ENCODE results near the gene UBASH3A. TPM values are rescaled to one million over a fixed set of nuclear protein-coding genes. Genes with fewer than 3 reads are reported as not detected.

Gene UBASH3A
- total and polyA plus RNA-seq, 9 donors = 0.15 to 0.85 (median 0.24) TPM; not detected in 2

- Histone ChIP-seq H3K36me3 (no peaks in the 10 kb centered on the region), H3K27ac (no peak overlapping the region), H3K4me3 (no peak overlapping the region), H3K9me3 (no peaks in the 10 kb centered on the region), H3K27me3 (no peaks in the 10 kb centered on the region), H3K4me1 (ENCODE audit: insufficient read depth) (no peaks in the 10 kb centered on the region)
- no peak for TF ChIP-seq POLR2A (IDR thresholded peaks at IDR 0.05)
- no peak for TF ChIP-seq EP300 (IDR thresholded peaks at IDR 0.05)
- TF ChIP-seq, protein P1, sequence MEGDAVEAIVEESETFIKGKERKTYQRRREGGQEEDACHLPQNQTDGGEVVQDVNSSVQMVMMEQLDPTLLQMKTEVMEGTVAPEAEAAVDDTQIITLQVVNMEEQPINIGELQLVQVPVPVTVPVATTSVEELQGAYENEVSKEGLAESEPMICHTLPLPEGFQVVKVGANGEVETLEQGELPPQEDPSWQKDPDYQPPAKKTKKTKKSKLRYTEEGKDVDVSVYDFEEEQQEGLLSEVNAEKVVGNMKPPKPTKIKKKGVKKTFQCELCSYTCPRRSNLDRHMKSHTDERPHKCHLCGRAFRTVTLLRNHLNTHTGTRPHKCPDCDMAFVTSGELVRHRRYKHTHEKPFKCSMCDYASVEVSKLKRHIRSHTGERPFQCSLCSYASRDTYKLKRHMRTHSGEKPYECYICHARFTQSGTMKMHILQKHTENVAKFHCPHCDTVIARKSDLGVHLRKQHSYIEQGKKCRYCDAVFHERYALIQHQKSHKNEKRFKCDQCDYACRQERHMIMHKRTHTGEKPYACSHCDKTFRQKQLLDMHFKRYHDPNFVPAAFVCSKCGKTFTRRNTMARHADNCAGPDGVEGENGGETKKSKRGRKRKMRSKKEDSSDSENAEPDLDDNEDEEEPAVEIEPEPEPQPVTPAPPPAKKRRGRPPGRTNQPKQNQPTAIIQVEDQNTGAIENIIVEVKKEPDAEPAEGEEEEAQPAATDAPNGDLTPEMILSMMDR (IDR thresholded peaks at IDR 0.05) = no peak
- intact Hi-C loops (cut with DNase I) = no loop called here
- whole genome bisulfite sequencing, 3 donors = 69 to 81% (median 79%) methylated on average over 5 of the region's 5 CpGs
- no peak for DNase-seq
These were observed 57.5 kb downstream of the UBASH3A start for GRCh38 chr21:42461185-42461520.

DNA sequence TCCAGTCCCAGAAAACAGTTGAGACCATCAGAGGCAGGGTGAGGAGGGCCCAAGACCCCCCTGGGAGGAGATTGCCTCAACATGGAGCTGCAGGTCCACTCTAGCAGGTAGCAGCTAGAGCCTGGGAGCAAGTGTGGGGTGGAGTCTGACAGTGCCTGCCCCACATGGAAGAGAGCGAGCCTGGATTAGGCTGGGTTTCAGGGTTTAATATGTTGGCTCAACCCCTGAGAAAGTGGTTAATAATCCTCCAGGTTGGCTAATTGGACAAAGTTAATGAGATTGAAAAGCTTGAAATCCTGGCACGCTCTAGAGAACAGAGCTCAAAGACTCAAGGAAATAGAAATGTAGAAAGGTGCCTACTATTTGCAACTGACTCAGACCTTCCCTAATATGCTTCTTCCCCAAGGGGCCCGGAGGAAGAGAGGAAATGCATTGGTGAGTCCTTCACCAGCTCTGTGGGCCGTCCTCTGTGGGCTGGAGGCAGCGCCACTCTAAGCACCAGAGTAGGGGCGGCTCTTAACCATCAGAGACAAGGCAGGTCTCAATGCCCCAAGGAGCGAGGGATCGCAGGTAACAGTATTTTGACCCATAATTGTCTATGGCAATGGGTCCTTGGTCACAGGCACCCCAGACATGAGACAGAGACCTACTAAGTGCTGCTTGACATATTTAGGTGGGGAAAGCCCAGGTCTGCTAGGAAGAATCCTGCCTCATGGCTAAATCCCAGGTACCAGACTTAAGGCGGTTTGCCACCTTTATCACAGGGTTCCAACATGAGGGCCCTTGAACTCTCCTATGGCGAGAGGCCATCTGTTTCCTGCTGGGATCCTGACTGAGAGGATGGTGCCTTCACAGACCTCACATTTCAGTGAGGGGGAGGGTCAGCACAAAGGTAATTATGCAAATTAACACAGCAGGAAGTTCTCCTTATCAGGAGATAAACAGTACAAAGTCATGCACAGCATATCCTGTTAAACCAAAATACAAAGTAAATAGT lies 58.5 kb downstream of the UBASH3A start:
- intact Hi-C loops (cut with DNase I) = no loop called here
- Histone ChIP-seq H3K4me3 (no peak overlapping the region), H3K27ac (no peak overlapping the region), H3K9me3 (no peaks in the 10 kb centered on the region), H3K4me1 (ENCODE audit: insufficient read depth) (no peaks in the 10 kb centered on the region), H3K27me3 (no peaks in the 10 kb centered on the region), H3K36me3 (no peaks in the 10 kb centered on the region)
- no peak for TF ChIP-seq POLR2A (IDR thresholded peaks at IDR 0.05)
- TF ChIP-seq EP300 (IDR thresholded peaks at IDR 0.05) = no peak
- TF ChIP-seq, protein P1 (IDR thresholded peaks at IDR 0.05) = no peak
- DNase-seq = no peak
- WGBS, 3 donors = 84 to 90% (median 86%) methylated on average over 10 of the region's 10 CpGs

DNA sequence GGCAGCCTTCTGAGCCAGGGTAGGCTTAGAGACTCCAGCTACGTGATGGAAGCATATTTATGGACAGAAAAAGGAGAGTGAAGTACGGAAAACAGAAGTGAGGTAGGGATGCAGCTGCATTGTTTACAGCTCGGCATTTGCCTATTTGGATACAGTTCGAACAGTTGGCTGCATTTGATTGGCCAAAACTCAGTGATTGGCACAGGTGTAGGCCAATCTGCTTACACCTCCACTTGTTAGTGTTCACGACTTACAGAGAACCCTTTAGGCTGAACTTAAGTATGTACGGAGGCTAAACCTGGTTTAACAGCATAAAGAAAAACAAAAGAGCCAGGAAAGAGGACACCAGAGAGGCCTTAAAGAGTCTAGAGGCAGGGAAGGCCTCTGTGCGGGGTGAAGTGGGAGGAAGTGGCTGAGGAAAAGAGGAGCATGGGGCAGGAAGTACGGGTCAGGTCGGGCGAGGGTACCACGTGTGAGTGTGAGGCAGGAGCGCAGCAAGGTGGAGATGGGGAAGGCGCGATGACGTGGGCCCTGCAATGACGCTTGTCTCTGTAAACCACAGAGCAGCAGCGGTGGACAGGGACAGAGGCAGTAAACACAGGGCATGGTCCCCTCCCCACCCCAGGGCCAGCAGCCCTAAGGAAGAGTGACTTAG lies 60.3 kb downstream of the UBASH3A start:
- Histone ChIP-seq H3K4me1 (ENCODE audit: insufficient read depth) (no peaks in the 10 kb centered on the region), H3K4me3 (no peak overlapping the region), H3K9me3 (no peaks in the 10 kb centered on the region), H3K36me3 (no peaks in the 10 kb centered on the region), H3K27ac (no peak overlapping the region), H3K27me3 (no peaks in the 10 kb centered on the region)
- no peak for TF ChIP-seq EP300 (IDR thresholded peaks at IDR 0.05)
- TF ChIP-seq POLR2A (IDR thresholded peaks at IDR 0.05) = no peak
- TF ChIP-seq, protein P1 (IDR thresholded peaks at IDR 0.05) = no peak
- intact Hi-C loops (cut with DNase I) = no loop called here
- DNase-seq = no peak
- 84 to 88% (median 84%) methylated on average over 17 of the region's 17 CpGs for WGBS, 3 donors

DNA sequence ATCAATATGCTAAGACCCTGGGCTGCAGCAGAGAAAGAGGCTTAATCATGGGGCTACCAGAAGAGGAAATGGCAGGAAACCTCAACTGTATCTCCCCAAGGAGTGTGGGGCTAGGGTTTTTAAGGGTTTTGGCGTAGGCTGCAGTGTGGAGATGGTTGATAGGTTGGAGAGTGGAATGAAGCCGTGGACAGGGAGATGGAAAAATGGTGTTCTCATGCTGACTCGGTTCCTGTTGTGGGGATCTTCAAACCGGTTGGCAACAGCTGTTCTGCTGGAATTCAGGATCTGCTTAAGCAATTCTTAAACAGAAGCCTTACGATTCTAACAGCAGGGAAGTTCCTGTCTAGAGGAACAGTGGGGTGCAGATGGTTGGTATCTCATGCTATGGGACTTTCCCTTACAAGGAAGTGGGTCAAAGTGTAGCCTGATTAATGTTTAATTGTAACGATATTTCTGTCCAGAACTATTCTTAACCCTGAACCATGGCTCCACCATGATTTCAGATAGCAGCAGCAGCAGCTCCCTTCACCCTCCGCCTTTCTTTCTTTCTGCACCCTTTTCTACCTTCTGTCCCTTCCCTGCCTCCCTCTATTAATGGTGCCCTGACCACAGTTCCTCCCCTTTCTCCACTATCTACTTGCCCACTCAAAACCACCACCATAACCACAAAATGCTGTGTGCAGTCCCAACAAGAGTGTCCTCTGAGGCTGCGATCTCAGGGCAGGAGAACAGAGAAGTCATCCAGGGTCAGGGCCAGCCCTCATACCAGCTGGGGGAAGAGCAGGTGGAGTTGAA lies 61.5 kb downstream of the UBASH3A start:
- DNase-seq = no peak
- intact Hi-C loops (cut with DNase I) = no loop called here
- TF ChIP-seq, protein P1 (IDR thresholded peaks at IDR 0.05) = no peak
- no peak for TF ChIP-seq POLR2A (IDR thresholded peaks at IDR 0.05)
- no peak for TF ChIP-seq EP300 (IDR thresholded peaks at IDR 0.05)
- Histone ChIP-seq H3K27me3 (no peaks in the 10 kb centered on the region), H3K9me3 (no peaks in the 10 kb centered on the region), H3K27ac (no peak overlapping the region), H3K4me1 (ENCODE audit: insufficient read depth) (no peaks in the 10 kb centered on the region), H3K36me3 (no peaks in the 10 kb centered on the region), H3K4me3 (no peak overlapping the region)
- 29 to 40% (median 40%) methylated on average over 8 of the region's 8 CpGs for WGBS, 3 donors
